Mesenchymal stem cell (in vitro differentiated cells and primary cell): ENCODE data around the gene CEP83.
A peak's percentile ranks its signal among the peaks of the same experiment; 100 is the strongest.

ENCODE experiments used
- DNase-seq: peaks from one replicate; pipeline ENCODE4 v3.0.0-alpha.2; 2013
- H2AFZ ChIP-seq: one replicate; pipeline ENCODE4 v1.6.1; 2013; ENCODE audit warnings: low read depth, mild to moderate bottlenecking, control low read depth, inconsistent platforms, low read length, moderate library complexity
- H2AK5ac ChIP-seq: 2 replicates; pipeline ENCODE4 v1.6.1; 2013; ENCODE audit warnings: low read length, moderate library complexity, mild to moderate bottlenecking, inconsistent platforms; ENCODE audit not compliant: severe bottlenecking
- H2BK120ac ChIP-seq: one replicate; pipeline ENCODE4 v1.6.1; 2013; ENCODE audit warnings: low read depth, mild to moderate bottlenecking, inconsistent platforms, low read length, moderate library complexity
- H2BK12ac ChIP-seq, 2 experiments: one replicate each; pipeline ENCODE4 v1.6.1; 2013; ENCODE audit warnings: inconsistent platforms in 2 of 2, low read length in 2 of 2, mild to moderate bottlenecking in 2 of 2, moderate library complexity in 2 of 2, control low read depth in 1 of 2
- H2BK15ac ChIP-seq: one replicate; pipeline ENCODE4 v1.6.1; 2013; ENCODE audit warnings: mild to moderate bottlenecking, low read depth, inconsistent platforms; ENCODE audit not compliant: poor library complexity, severe bottlenecking
- H2BK5ac ChIP-seq: 2 replicates; pipeline ENCODE4 v1.6.1; 2013; ENCODE audit warnings: low read depth, mild to moderate bottlenecking, low read length, control low read depth, inconsistent platforms; ENCODE audit not compliant: poor library complexity, severe bottlenecking
- H3K14ac ChIP-seq, 2 experiments: one replicate each; pipeline ENCODE4 v1.6.1; 2013; ENCODE audit warnings: inconsistent platforms in 2 of 2, low read length in 2 of 2, control low read depth in 1 of 2, mild to moderate bottlenecking in 1 of 2, moderate library complexity in 1 of 2
- H3K18ac ChIP-seq, 2 experiments: one replicate each; pipeline ENCODE4 v1.6.1; 2013; ENCODE audit warnings: inconsistent platforms in 2 of 2, low read length in 2 of 2, control low read depth in 1 of 2, low read depth in 1 of 2, mild to moderate bottlenecking in 1 of 2
- H3K23ac ChIP-seq, 2 experiments: one replicate each; pipeline ENCODE4 v1.6.1; 2013; ENCODE audit warnings: inconsistent platforms in 2 of 2, low read length in 2 of 2, mild to moderate bottlenecking in 2 of 2, moderate library complexity in 2 of 2, control low read depth in 1 of 2
- H3K27ac ChIP-seq: 2 replicates; pipeline ENCODE4 v1.5.1; 2013; ENCODE audit warnings: mild to moderate bottlenecking, moderate library complexity, low read length, control low read depth, inconsistent platforms; ENCODE audit not compliant: poor library complexity, severe bottlenecking
- H3K27me3 ChIP-seq, 2 experiments: 2 replicates each; pipeline versions ENCODE4 v1.6.1 to v1.7.0; 2013; ENCODE audit warnings: low read length in 2 of 2, mild to moderate bottlenecking in 2 of 2, moderate library complexity in 2 of 2, control low read depth in 1 of 2, inconsistent platforms in 1 of 2; ENCODE audit not compliant: control insufficient read depth in 1 of 2, insufficient read depth in 1 of 2
- H3K36me3 ChIP-seq, 2 experiments: 2 replicates each; pipeline versions ENCODE4 v1.6.1 to v1.7.0; 2013; ENCODE audit warnings: low read length in 2 of 2, control low read depth in 1 of 2, inconsistent platforms in 1 of 2, low read depth in 1 of 2, mild to moderate bottlenecking in 1 of 2; ENCODE audit not compliant: insufficient read depth in 2 of 2, control insufficient read depth in 1 of 2
- H3K4ac ChIP-seq, 2 experiments: one replicate each; pipeline ENCODE4 v1.6.1; 2013; ENCODE audit warnings: inconsistent platforms in 2 of 2, low read length in 2 of 2, mild to moderate bottlenecking in 2 of 2, moderate library complexity in 2 of 2, control low read depth in 1 of 2, low read depth in 1 of 2
- H3K4me1 ChIP-seq: 2 replicates; pipeline ENCODE4 v1.6.1; 2013; ENCODE audit warnings: low read depth, low read length, control low read depth; ENCODE audit not compliant: control insufficient read depth, insufficient read depth
- H3K4me2 ChIP-seq: 2 replicates; pipeline ENCODE4 v1.6.1; 2013; ENCODE audit warnings: low read length, mild to moderate bottlenecking, inconsistent platforms; ENCODE audit not compliant: poor library complexity, severe bottlenecking
- H3K4me3 ChIP-seq, 2 experiments: 2 replicates each; pipeline versions ENCODE4 v1.5.1 to v1.7.0; 2013; ENCODE audit warnings: low read length in 2 of 2, mild to moderate bottlenecking in 2 of 2, control low read depth in 1 of 2, low read depth in 1 of 2; ENCODE audit not compliant: insufficient read depth in 1 of 2
- H3K79me1 ChIP-seq: replicated peaks from 2 replicates; pipeline ENCODE4 v1.6.1; 2013; ENCODE audit warnings: mild to moderate bottlenecking, control low read depth, low read length, inconsistent platforms; ENCODE audit not compliant: poor library complexity, severe bottlenecking
- H3K9ac ChIP-seq: 2 replicates; pipeline ENCODE4 v1.7.0; 2013; ENCODE audit warnings: mild to moderate bottlenecking, low read length, moderate library complexity
- H3K9me3 ChIP-seq: 2 replicates; pipeline ENCODE4 v1.7.0; 2013; ENCODE audit warnings: mild to moderate bottlenecking, low read length; ENCODE audit not compliant: control insufficient read depth
- H4K8ac ChIP-seq: one replicate; pipeline ENCODE4 v1.6.1; 2013; ENCODE audit warnings: inconsistent platforms, mild to moderate bottlenecking, low read length, moderate library complexity
- H4K91ac ChIP-seq: one replicate; pipeline ENCODE4 v1.6.1; 2013; ENCODE audit warnings: mild to moderate bottlenecking, low read length, inconsistent platforms
- WGBS: methylation state at CpG from one replicate; pipeline ENCODE4 v1.1.7; 2013; ENCODE audit warnings: mixed read lengths; 5-methylcytosine and 5-hydroxymethylcytosine counted together

Gene CEP83

GRCh38 chr12:94285943-94286582, 173.6 kb downstream of the CEP83 start:
- no peak overlapping the region for H4K8ac ChIP-seq
- H3K18ac ChIP-seq = peak overlapping the region in 1 of 2 experiments; percentile 80
- 37% methylated on average over 6 of the region's 8 CpGs for WGBS
- H3K27me3 ChIP-seq = peaks cover 22 to 25% of the 10 kb centered on the region in 2 experiments
- H3K9me3 ChIP-seq = no peaks in the 10 kb centered on the region
- H2AK5ac ChIP-seq = no peak overlapping the region
- no peak overlapping the region for H2BK5ac ChIP-seq
- no peak for DNase-seq
- H3K79me1 ChIP-seq = no peaks in the 10 kb centered on the region
- no peak overlapping the region for H3K4me3 ChIP-seq
- no peak overlapping the region for H3K23ac ChIP-seq
- H3K36me3 ChIP-seq = peaks cover 0 to 32% of the 10 kb centered on the region in 2 experiments
- no peak overlapping the region for H2BK15ac ChIP-seq
- H3K4me1 ChIP-seq = peaks cover 3% of the 10 kb centered on the region
- peak overlapping the region in 1 of 2 experiments; percentile 68 for H2BK12ac ChIP-seq
- H2AFZ ChIP-seq = no peak overlapping the region
- H2BK120ac ChIP-seq = no peak overlapping the region
- H3K4ac ChIP-seq = peak overlapping the region in 1 of 2 experiments; percentile 11
- H3K4me2 ChIP-seq = no peak overlapping the region
- H3K27ac ChIP-seq = no peak overlapping the region
- H4K91ac ChIP-seq = no peak overlapping the region
- H3K14ac ChIP-seq = peak overlapping the region in 1 of 2 experiments; percentile 66
- H3K9ac ChIP-seq = no peak overlapping the region

GRCh38 chr12:94284859-94285258, 174.8 kb downstream of the CEP83 start:
- H3K4me1 ChIP-seq = no peaks in the 10 kb centered on the region
- WGBS = 79% methylated on average over 2 of the region's 2 CpGs
- no peak overlapping the region for H3K4ac ChIP-seq
- DNase-seq = no peak
- no peak overlapping the region for H3K18ac ChIP-seq
- no peak overlapping the region for H3K4me2 ChIP-seq
- H3K27me3 ChIP-seq = peaks cover 24 to 25% of the 10 kb centered on the region in 2 experiments
- no peak overlapping the region for H3K4me3 ChIP-seq
- H2AK5ac ChIP-seq = no peak overlapping the region
- no peak overlapping the region for H3K9ac ChIP-seq
- H3K14ac ChIP-seq = no peak overlapping the region
- no peak overlapping the region for H2BK15ac ChIP-seq
- no peak overlapping the region for H2BK120ac ChIP-seq
- H3K79me1 ChIP-seq = no peaks in the 10 kb centered on the region
- H2BK5ac ChIP-seq = no peak overlapping the region
- H4K91ac ChIP-seq = no peak overlapping the region
- no peaks in the 10 kb centered on the region for H3K9me3 ChIP-seq
- no peak overlapping the region for H3K27ac ChIP-seq
- H2BK12ac ChIP-seq = peak overlapping the region in 1 of 2 experiments; percentile 31
- H3K23ac ChIP-seq = no peak overlapping the region
- peaks cover 0 to 39% of the 10 kb centered on the region in 2 experiments for H3K36me3 ChIP-seq
- H4K8ac ChIP-seq = no peak overlapping the region
- H2AFZ ChIP-seq = no peak overlapping the region

DNA sequence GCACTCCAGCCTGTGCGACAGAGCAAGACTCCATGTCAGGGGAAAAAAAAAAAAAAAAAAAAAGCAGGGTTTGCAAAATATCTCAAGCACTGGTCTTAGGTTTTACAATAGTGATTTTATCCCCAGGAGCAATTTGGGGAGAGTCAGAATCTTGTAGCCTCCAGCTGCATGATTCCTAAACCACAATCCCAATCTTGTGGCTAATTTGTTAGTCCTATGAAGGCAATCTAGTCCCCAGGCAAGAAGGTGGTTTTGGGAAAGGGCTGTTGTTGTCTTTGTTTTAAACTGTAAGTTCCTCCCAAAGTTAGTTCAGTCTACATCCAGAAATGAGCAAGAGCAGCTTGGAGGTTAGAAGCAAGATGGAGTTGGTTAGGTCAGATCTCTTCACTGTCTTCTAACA, 175.6 kb downstream of the CEP83 start:
- Histone ChIP-seq H4K91ac (no peak overlapping the region), H3K4me3 (no peak overlapping the region), H2AFZ (no peak overlapping the region), H2BK120ac (no peak overlapping the region), H3K27me3 (peaks cover 24 to 25% of the 10 kb centered on the region in 2 experiments), H2BK12ac (no peak overlapping the region), H3K36me3 (peaks cover 0 to 41% of the 10 kb centered on the region in 2 experiments), H3K9ac (no peak overlapping the region), H3K4ac (no peak overlapping the region), H3K9me3 (no peaks in the 10 kb centered on the region), H2BK15ac (no peak overlapping the region), H3K4me1 (no peaks in the 10 kb centered on the region), H4K8ac (no peak overlapping the region), H3K79me1 (no peaks in the 10 kb centered on the region), H2BK5ac (no peak overlapping the region), H3K18ac (no peak overlapping the region), H3K27ac (no peak overlapping the region), H3K14ac (no peak overlapping the region), H2AK5ac (no peak overlapping the region), H3K4me2 (no peak overlapping the region), H3K23ac (no peak overlapping the region)
- 100% methylated on average over 1 of the region's 1 CpG for WGBS
- no peak for DNase-seq

DNA sequence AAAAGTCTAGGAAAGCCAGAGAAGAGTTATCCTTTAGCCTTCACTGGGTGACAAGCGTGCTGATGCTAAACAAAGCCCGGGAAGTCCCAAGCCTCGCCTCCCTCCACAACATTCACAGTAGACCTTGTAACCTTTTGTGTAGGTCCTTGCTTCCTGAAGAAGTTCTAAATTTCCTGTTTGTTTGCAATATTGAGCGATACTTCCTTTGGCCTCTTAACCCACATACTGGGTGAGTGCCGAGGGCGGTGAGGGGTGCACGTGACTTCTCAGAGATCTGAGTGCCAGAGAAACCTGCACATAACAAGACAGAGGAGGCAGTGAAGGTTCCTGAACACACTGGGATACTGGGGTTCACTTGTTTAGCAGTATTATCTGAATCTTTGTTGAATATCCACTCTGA, 177.0 kb downstream of the CEP83 start:
- Histone ChIP-seq H4K91ac (no peak overlapping the region), H2AK5ac (no peak overlapping the region), H3K23ac (no peak overlapping the region), H2BK5ac (no peak overlapping the region), H2AFZ (no peak overlapping the region), H3K4me2 (no peak overlapping the region), H4K8ac (no peak overlapping the region), H3K4ac (no peak overlapping the region), H3K79me1 (no peaks in the 10 kb centered on the region), H3K9ac (no peak overlapping the region), H2BK15ac (no peak overlapping the region), H3K27me3 (peaks cover 24 to 25% of the 10 kb centered on the region in 2 experiments), H3K18ac (peak overlapping the region in 1 of 2 experiments; percentile 38), H3K27ac (no peak overlapping the region), H3K4me3 (no peak overlapping the region), H2BK120ac (no peak overlapping the region), H3K9me3 (no peaks in the 10 kb centered on the region), H3K4me1 (no peaks in the 10 kb centered on the region), H3K36me3 (peaks cover 0 to 36% of the 10 kb centered on the region in 2 experiments), H3K14ac (no peak overlapping the region), H2BK12ac (no peak overlapping the region)
- peak; percentile 19 for DNase-seq
- 45% methylated on average over 7 of the region's 7 CpGs for WGBS
